Fibroblast of pulmonary artery (primary cell): ENCODE results near the gene DLGAP4.
A peak's percentile ranks its signal among the peaks of the same experiment; 100 is the strongest.

ENCODE experiments used
- DNase-seq: peaks from one replicate; pipeline ENCODE4 v3.0.0-alpha.2; 2010; ENCODE audit warnings: low read depth
- H3K4me3 ChIP-seq: replicated peaks from 2 replicates; pipeline ENCODE4 v1.5.1; 2011; ENCODE audit warnings: low read depth, mild to moderate bottlenecking, control low read depth, low read length, moderate library complexity
- TF ChIP-seq, protein P1 (sequence below): IDR thresholded peaks from 2 replicates; pipeline ENCODE4 v1.5.1; 2011; ENCODE audit warnings: mild to moderate bottlenecking, control low read depth, low read length, inconsistent platforms; ENCODE audit errors: missing control alignments

Gene DLGAP4

DNA sequence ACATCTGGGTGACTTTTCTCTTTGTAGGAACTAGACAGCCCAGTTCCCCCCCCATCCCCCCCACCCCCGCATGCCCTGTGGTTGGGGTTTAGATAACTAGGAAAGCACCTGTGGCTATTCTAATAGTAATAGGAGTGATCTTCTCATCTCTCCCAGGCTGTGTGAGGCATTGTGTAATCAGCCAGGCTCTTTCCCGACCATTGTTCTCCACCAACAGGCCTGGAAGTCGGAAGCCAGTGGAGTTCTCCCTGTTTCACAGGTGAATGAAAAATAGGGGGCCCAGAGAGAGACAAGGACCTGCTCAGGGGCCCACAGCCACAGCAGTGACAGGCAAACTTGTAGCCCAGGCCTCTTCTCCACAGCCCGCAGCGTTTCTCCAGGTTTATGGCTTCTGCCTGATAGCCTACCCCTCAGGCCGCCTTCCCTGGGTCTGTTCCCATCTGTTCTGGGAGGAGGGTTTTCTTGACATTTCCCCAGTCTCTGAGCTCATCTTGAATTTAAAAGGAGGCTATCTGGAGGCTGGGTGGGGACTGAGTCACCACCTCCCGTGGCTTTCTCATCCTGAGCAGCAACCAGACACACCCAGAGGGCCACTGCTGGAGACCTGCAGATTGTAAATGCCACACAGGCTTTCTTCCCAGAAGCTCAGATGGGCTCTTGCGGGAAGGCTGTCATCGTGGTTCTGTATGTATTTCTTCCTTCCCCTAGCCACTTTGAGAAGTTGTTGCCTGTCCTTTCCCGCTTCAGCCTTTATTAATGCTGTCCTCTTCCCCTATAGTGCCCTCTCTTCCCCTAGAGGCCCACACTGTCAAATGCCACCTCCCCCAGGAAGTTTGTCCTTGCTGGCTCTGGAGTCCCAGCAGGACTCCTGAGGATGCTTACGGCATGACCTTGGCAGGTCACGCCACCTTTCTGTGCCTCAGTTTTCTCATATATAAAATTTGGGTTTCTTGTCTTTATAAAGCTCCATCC is 159.3 kb downstream of the DLGAP4 start:
- peak; percentile 65 for DNase-seq
- H3K4me3 ChIP-seq: no peak overlapping the region
- TF ChIP-seq, protein P1, sequence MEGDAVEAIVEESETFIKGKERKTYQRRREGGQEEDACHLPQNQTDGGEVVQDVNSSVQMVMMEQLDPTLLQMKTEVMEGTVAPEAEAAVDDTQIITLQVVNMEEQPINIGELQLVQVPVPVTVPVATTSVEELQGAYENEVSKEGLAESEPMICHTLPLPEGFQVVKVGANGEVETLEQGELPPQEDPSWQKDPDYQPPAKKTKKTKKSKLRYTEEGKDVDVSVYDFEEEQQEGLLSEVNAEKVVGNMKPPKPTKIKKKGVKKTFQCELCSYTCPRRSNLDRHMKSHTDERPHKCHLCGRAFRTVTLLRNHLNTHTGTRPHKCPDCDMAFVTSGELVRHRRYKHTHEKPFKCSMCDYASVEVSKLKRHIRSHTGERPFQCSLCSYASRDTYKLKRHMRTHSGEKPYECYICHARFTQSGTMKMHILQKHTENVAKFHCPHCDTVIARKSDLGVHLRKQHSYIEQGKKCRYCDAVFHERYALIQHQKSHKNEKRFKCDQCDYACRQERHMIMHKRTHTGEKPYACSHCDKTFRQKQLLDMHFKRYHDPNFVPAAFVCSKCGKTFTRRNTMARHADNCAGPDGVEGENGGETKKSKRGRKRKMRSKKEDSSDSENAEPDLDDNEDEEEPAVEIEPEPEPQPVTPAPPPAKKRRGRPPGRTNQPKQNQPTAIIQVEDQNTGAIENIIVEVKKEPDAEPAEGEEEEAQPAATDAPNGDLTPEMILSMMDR: no peak

DNA sequence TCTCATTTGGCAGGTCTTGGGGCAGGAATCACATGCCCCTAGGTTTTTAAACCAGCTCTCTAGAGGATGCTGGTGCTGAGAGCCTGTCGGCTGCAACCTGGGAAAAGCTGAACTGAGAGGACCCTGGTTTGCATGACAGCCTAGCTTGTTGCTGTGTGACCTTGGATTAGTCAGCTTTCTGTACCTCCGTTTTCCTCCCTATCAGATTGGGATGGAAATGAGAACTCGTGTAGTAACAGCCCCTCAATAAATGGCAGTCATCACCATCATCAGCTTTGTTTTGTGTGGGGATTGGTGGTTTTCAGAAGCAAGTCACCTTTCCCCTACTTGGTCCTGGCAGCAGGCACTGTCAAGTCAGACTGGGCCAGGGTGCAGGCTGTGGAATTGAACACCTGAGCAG is 159.9 kb downstream of the DLGAP4 start:
- no peak for DNase-seq
- H3K4me3 ChIP-seq: no peak overlapping the region
- TF ChIP-seq, protein P1: no peak

DNA sequence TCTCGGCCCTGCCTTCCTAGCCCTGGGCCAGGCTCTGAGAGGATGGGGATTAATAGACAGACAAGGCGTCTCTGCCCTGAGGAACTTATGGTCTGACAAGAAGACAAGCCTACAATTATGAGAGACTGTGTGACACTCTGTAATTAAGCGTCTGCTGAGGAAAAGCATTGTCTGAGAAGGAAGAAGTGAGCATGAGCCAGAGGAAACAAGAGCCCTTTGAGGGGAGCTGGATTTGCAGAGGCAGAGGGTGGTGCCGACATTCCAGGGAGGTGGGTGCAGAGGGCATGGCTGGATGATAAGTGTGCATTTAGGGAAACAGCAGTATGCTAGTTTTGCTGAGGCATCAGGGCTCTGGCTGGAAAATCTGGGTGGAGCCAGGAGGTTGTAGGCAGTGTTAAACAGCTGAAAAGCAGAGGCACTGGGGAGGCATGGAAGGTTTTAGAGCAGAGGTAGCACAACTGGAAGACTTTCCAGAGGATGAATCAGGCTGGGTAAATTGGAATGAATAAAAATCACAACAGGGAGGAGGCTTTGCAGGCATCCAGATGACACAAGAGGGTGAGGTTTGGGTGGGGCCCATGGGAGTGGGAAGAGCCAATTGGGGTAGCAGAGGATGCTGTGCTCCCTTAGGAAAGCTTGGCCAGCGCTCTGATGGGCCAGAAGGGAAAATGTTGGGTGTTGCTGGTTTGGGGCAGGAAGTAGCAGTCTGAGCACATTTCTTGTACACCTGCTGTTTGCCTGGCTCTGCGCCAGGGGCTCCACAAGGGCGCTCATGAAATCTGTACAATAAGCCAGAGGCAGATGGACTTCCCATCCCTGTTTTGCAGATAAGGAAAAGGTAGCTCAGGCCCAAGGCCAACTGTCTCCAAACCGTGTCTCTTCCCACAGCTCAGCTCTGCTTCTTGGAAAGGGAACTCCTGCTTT is 161.2 kb downstream of the DLGAP4 start:
- no peak overlapping the region for H3K4me3 ChIP-seq
- TF ChIP-seq, protein P1: no peak

DNA sequence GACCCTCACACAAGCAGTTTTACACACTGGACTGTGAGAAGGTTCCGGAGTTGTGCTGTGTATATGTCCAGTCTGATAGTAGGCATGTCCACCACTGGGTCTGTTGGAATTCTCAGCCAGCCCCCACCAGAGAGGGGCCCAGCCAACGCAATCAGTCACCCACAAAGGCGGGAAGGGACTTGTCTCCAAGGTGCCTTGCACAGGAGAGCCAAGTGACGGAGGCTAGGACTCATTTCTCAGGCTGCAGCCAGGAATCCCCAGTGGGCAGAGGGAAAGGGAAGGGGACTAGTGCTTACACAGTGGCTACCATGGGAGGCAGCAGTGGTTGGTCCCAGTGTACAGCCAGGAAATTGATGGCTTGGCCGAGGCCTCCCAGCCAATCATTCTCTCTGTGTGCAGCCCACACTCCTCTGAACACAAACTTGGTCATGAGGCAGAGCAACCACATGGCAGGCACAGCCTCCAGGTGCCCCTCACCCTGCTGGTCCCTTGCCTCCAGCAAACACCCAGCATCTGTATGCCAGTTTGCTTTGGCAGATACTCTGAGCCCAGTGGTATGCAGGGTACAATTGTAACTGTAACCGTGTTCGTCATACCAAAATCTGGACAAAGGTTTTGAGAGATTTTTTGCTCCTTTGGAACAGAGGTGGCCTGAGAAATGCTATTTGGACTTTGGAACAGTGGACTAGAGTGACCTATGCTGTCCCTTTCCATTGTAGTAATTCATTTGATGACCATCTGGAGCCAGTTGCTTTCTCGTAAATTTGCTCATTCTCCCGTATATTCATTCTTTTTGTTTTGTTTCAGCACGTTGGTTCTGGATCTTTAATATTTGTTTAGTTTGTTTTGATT is 162.2 kb downstream of the DLGAP4 start:
- DNase-seq: no peak
- TF ChIP-seq, protein P1: no peak
- no peak overlapping the region for H3K4me3 ChIP-seq

More for the DNA sequence above, 161.2 kb downstream of the DLGAP4 start:
- DNase-seq: no peak

DNA sequence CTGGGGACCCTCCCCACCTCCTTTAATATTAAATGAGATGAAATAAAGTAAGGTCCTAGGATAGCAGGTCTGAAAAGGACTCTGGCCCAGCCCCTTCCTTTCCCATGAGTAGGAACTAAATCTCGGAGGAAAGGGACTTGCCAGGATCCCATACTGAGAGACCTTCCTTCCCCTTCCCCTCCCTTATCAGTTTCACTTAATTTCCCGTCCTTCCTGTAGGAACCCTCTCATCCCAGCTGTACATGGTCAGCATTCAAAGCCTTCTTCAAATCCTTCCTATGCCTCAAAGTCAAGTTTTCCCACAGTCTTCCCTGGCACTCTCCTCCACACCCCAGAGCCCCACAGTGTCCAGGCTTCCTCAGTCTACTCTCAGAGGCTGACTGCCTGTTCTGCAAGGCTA is 163.8 kb downstream of the DLGAP4 start:
- no peak for DNase-seq
- TF ChIP-seq, protein P1: no peak

More for the DNA sequence above, 163.8 kb downstream of the DLGAP4 start:
- no peak overlapping the region for H3K4me3 ChIP-seq
